NCI-H82 treated with DMSO at 0.1 percent for 48 hours (cell line): ENCODE results near the gene SLC16A8.
A peak's percentile ranks its signal among the peaks of the same experiment; 100 is the strongest.

ENCODE experiments used
- DNase-seq: peaks from one replicate; lab custom pipeline; 2025; ENCODE audit not compliant: unreplicated experiment; lab: John Stamatoyannopoulos, UW

SLC16A8 gene

DNA sequence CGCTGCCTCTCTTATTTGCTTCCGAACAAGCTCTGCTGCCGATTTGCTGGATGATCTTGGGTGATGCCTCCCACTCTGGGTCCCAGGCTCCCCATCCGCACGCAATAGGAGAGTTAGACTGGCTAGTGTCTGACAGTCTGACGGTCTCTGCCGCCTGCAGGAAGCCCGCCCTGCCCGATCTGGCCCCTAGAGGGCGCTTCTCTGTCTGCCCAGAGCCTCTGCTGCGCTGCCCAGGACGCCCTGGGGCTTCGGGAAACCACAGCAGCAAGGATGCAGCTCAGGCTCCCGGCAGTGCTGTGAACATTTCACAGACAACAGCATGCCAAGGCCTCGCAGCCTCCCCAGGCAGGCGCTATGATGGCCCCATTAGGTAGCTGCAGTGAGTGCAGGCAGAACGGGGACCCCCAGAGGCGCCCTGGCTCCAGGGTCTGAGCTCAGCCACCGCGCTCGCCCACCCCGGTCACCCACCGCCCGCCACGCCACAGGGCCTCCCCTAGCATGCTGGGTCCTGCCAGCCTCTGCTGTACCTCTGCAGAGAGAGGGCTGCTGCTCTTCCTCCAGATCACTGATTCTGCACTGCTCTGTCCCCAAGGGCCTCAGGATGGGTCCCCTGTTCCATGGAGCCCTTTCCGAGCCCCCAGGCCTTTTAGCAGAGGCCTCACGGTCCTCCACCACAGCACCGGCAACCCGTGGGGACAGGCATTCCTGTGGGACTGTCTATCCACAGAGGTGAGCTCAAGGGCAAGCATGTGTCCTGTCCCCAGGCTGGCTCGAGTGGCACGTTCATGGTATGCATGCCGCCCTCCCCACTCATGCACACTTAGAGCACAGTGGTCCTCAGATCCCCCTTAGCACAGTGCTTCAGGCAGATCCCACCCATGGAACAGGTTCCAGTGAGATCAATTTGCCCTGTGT, 30.8 kb upstream of the SLC16A8 start:
- peak; percentile 25 for DNase-seq

DNA sequence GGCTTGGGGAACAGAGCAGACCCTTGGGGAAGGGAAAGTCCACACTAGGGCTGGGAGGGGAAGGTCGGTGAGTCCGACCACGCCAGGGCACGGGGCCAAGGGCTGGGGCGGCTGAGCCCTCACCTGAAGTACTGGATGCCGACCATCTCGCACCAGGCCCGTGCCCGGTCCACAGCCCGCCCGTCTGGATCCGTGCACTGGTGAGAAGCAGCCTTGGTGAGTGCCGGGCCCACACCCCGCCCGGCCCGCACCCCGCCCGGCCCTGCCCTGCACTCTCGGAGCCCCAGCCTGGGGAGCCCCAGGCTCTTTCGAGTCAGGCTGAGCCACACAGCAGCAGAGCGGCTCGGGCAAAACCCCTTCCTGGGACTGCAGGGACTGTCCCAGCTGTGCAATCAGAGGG, 28.4 kb upstream of the SLC16A8 start:
- DNase-seq = no peak

DNA sequence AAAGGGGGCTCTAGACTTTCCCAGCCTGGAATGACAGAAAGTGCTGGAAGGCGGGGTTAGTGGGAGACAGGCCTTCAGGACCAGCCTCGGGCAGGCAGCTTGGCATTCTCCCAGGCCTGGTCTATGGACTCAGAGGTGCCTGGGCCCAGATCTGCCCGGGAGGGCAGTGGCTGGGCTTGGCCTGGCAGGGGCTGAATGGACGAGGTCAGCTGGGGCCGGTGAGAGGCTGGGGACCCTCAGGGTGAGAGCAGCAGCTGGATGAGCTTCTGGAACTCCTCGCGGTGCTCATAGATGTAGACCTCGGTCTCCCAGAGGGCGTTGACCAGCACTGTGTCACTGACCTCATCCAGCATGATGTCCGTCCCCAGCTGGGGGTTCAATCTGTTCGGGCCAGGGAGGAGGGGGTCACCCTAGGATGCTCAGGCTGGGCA, 28.0 kb upstream of the SLC16A8 start:
- DNase-seq = no peak

DNA sequence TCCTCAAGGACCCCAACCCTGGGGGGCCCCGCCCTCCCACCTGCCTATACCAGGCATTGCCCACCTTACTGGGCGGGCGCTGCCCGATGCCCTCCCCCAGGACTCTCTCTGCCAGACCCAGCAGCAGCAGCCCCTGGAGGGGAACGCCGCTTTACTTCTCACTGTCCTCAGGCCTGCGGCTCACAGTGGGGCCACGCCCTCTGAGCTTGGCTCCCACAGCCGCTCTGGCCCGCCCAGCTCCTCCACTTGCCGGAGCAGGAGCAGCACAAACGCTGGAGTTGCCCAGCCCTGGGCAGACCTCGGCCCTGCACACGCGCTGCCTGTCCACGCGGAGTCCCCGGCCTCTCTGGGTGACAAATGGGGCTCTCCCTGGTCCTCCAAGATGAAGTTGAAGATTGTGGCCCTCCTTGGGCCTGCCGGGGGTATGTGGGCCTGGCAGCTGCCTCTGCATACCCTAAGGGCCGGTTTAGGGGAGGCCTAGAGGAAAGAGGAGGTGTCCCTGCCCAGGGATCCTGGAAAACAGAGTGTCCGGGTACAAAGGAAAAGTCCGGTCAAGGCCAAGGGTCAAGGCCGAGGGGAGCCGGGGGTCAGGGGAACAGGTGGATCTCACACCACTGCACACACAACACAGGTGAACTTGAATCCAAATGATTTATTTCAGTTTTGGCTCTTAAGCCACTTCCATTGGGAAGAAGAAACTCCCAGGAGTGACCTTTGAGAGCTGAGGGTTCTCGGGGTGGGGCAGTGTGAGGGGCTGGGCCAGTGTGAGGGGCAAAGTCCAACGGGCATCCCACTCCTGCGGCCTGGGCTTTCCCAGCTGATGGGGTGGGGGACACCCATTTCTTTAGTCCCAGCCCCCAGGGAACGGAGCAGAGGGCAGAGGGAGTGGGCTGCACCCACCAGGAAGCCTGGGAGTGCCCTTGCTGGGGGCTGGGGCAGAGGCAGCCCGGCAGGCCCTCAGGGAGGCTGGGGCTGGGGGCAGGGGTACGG, 27.2 kb upstream of the SLC16A8 start:
- DNase-seq = no peak

DNA sequence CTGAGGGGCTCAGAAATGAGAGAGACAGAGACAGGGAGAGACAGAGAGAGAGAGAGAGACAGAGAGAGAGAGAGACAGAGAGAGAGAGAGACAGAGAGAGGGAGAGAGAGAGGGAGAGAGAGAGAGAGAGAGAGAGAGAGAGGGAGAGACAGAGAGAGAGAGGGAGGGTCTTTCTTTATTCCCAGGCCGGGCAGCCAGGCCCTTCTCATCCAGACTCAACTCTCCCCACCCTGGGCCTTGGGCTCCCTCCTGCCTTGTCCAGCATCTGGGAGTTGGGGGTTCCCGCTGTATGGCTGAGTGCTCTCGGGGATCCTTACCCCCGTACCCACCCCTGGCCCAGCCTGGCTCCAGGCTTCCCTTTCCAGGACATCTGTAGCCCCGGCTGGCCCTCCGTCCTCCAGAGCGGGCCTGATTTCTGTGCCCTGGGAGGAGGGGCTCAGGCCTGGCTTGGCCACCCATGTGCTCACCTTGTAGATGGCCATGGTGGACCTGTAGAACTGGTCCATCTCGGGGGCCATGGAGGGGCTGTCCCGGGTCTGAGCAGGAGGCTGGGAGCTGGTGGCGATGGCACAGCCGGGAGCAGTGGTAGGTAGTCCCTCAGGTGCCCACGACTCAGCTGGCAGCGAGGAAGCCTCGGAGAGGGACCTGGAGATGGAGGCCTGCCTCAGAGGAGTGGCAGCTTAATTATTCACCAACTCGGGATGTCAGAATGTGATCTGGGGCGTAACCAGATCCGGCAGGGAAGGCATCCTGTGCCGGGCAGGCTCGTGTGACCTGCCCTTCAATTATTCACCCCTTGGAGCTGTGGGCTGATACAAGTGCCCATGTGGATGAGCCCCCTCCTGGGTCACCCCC, 26.3 kb upstream of the SLC16A8 start, which contains the start of gene BAIAP2L2:
Gene BAIAP2L2 (minus strand): TSS at position 677 of the 855 bp plus-strand sequence. CDS start 159 bp downstream, at position 518.
- DNase-seq = no peak

DNA sequence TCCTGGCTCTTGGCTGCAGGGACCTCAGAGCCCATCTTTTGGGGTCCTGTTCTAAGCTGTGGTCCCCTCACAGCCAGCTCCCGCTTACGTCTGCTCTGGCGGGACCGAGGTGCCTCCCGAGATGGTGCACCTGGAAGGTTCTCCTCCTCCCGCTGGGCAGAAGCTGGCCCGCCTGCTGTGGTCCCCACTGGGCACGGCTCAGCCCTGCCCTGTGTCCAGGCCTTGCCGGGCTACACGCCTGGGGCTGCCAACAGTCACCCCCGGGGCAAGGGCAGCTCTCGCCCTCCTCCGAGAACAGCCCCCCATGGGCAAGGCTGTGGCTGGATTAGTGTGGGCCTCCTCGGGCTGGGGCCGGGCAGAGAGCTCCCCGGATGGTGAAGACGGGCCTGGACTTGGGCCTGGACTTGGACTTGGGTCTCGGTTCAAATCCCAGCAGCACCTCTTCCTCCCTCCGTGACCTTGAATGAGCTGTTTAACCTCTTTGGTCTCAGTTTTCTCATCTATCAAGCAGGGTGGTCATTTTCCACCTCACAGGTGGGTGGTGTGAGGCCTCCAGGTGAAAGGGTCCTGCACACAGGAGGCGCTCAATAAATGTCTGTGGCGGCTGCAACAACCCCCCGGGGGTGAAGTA, 25.5 kb upstream of the SLC16A8 start:
- DNase-seq = no peak

DNA sequence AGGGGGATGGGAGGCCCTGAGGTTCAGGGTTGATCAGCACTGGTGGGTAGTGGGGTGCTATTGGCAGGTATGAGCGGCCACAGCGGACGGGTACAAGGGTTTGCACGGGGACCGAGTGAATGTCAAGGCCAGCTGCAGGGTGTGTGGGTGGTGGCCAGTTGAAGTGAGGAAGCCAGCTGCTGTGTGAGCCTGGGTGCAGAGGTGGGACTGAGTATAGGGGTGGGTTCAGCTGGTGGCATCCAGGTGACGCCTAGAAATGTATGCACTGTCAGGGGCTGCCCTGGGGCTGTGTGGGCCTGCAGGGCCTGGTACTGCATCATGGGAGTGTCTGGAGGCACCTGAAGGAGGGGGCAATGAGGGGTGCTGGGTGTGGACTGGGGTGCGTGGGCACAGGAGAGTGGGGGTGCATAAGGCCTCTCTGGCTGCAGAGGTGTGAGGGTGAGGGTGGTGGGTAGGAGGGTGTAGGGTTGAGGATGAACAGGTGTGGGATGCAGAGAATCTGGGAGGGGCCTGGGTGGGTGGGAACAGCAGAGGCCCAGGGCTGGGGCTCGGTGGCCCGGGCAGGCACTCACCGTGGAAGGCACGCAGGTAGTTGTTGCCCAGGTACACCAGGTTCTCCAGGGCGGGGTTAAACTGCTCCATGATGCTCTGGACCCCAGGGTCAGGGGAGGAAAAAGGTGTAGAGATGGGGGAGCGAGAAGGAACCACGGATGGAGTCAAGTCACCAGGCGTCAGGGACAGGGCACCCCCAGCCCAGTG, 24.8 kb upstream of the SLC16A8 start:
- no peak for DNase-seq

DNA sequence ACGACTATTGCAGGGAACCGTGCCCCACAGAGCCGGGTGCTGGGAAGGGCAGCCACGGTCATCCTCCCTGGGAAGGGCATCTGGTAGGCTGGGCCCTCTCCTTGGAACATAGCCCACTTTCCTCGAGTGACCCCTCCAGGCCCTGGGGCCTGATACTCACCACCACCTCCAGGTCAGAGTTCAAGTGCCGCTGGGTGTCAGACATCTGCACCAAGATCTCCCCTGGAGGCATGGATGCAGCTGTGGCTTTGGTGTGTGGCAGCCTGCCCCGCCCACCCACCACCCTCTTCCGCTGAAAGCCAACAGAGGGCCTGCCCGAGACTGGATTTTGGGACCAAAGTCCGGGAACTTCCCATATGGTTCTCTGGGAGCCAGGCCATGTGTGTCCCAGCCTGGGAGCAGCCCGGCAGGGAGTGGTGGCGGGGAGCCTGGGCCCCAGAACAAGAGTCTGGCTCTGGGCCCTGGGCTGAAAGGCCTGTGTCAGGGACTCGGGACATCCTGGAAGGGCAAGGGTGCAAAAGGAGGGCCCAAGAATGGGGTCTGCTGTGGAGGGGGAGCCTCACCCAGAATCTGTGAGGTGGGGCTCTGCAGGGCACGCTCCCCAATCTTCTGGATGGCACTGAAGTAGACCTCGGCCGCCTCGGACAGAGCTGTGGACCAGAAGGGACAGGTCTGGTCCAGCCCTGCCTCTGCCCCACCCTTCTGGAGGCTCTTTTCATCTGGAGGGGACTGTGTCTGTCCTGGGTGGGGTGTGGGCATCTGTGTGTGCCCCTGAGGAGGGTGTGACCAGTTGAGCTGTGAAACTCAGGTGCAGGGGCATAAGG, 23.9 kb upstream of the SLC16A8 start:
- DNase-seq = no peak

DNA sequence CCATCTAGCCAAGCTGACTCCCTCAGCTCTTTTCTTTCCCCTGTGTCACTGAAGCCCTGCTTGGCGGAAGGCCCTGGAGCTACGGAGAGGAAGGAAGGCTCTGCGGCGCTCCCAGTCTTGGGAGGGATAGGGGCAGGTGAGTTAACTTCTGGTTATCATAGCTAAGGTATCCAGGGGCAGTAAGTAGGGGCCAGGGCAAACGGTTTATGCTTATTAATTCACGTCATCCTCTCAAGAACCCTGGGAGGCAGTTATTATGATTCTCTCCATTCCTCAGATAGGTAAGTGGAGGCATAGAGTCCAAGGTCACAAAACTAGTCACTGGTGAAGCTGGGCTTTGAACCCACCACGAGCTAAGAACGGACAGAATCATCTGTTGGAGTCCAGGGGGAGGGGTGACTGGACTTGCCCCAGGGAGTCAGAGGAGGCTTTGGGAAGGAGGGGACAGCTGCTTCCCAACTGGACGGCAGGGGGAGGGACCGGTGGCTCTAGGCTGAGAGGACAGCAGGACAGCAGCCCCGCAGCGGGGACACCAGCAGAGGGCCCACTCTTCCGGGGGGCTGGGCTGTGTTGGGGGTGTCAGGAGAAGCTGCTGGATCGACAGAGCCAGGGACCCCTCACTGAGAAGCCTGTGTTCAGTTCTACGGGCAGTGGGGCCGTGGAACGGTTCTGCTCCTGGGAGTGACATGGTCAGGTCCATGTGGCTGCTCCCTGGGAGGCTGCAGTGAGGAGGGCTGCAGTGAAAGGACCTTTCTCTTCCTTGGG, 23.0 kb upstream of the SLC16A8 start:
- no peak for DNase-seq

DNA sequence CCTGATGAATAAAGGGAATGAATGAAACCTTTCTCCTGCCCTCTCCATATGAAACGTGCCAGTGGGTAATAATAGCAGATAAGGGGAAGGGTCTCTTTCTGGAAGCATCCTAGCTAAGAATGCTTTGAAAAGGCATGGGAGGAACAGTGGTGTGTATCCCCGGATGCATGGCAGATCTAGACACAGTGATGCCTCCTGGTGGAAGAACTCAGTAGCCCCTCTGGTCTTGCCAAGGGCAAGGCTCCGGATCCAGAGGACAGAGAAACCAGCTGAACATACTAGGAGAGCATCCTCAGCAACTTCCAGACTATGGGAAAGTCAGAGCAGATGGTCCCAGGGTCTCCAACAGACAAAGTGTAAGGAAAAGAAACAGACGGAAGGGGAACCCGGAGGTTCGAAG, 20.1 kb upstream of the SLC16A8 start:
- DNase-seq = no peak

DNA sequence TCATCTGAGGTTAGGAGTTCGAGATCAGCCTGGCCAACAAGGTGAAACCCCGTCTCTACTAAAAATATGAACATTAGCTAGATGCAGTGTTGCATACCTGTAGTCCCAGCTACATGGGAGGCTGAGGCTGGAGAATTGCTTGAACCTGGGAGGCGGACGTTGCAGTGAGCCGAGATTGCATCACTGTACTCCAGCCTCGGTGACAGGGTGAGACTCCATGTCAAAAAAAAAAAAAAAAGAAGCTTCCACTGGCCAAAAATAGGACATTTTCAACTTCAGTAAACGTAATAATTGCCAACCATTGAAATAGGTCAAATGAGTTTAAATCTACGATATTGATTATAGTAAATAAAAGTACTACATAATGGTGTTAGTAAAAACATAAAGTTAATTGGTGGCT, 19.7 kb upstream of the SLC16A8 start:
- DNase-seq = no peak

DNA sequence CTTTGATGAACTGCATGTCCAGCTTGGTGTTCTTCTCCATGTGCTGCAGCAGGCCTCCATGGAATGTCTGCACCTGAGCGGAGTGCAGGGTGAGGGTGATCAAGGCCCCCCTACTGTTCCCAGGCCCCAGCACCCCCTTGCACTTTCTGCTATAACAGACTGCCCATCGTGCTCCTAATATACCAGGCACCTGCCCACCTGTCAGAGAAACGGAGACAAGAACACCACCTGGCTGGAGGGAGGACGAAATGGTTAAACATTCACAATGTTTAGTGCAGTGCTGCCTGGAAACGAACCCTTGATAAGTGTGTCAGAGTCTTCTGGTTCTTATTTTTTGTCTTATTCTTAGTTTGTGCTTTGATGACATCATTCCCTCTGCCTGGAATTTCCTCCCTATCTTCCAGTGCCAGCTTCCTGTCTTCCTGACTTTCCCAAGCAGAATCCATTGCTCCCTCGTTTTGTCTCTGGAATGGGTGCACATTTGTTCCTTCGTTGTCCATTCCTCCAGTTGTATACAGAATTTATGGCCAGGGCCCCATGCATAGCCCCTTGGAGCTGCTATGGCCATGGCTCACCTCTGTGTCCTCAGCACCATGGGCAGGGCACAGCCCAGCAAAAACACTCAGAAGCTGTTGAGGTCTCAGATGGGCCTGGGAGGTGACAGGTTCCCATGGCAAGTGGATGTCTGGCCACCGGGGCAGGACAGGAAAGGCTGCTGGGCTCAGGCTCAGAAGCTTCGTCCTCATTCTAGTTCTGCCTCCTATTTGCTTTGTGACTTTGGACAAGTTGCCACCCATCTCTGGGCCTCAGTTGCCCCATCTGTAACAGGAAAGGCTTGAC, 14.6 kb upstream of the SLC16A8 start:
- no peak for DNase-seq

DNA sequence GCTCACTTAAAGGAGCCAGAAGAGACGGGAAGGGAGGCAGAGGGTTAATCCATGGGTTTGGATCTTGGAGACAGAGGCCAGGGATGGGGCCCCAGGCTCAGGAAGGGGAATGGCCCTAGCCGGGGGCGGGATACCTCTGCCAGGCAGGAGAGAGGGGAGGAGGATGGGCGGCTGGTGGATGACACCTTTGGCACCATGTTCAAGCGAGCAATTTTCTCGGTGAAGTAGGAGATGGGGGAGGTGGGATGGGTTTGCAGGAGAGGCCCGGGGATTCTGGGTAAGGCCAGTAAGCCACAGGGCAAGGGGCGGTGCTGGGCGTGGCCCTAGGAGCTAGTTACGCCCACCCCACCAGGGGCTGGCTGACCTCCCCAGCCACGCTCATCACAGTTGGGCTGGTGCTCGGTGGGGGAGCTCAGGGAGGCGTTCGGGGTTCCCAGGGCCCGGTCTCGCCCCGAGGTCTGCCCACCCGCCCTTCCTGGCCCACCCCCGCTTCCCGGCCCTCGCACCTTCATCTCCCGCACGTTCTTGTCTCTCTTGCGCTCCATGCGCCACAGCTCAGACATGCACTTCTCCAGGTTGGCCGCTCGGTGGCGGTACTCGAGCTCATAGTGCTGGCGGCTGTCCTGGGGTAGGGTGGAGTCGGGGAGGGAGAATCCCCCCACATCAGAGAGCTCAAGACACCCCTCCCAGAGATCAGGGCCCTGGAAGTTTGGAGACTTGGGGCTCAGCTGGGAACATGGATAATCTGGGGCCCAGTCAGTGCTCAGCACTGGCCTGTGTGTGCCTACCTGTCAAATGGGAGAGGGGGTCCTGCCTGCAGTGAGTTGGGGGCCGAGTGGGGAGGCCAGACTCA, 13.8 kb upstream of the SLC16A8 start:
- DNase-seq = no peak

DNA sequence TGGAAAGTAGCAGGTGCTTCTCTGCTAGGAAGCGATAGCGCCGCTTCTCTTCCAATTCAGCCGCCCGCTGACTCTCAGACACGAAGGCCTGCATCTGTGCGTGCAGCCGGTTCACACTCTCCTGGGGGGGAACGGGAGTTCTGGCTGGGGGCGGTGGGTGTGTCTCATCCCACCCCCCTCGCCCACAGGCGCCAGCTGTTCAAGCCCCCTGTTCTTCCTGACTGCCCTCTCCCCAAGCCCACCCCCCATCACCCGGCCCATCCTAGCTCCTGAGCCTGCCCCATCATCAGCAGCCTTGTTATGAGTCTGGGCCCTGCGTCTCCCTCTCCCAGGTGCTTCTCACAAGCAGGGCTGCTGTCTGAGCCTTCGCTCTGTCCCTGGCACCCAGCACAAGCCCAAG, 13.1 kb upstream of the SLC16A8 start:
- no peak for DNase-seq

DNA sequence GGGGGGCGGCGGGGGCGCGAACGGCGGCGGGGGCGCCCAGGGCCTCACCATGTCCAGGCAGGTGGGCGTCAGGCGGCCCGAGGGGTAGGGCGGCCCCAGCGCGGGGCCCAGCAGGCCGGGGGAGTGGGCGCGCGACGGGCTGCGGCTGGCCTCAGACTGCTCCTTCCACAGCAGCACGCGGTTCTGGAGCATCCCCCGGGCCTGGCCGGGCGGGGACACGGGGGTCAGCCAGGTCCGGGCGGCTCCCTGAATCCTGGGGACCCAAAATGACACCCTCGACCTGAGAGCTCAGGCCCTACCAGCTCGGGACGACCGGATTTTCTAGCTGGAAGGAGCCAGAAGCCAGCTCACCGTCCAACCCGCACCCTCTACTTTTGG, 5.5 kb upstream of the SLC16A8 start:
- DNase-seq = no peak
